ENCODE results near the gene RTN4RL1. TPM values are rescaled to one million over a fixed set of nuclear protein-coding genes. Genes with fewer than 3 reads are reported as not detected.

RTN4RL1 gene
- total RNA-seq, 1 donor from 2014 or later: not detected

DNA sequence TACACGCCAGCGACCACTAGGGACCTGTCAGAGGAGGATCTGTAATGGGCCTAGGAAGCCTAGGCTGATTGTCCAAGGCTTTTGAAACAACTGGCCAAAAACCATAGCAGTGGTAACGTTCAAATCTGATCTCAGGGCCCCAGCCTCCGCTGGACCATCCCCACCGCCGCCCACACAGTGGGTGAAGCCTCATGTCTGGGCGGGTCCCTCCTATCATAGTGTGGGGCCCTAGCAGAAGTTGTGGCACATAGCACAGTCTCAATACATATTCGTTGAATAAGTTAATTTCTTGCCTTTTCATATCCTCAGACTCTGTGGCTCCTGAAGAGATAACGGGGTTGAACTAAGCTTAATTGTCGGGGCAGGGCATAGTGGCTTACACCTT is 5.6 kb upstream of the RTN4RL1 start:
- peaks cover 37% of the 10 kb centered on the region for H3K4me1 Mint-ChIP-seq
- peak overlapping the region; percentile 83 for H3K27ac Mint-ChIP-seq
- H3K27me3 Mint-ChIP-seq: peaks cover 22% of the 10 kb centered on the region
- ATAC-seq (ENCODE audit: low read depth): peak; percentile 6
- peaks cover 23% of the 10 kb centered on the region for H3K36me3 Mint-ChIP-seq (ENCODE audit: low read depth)
- H3K4me3 Mint-ChIP-seq: peak overlapping the region; percentile 96
- no peaks in the 10 kb centered on the region for H3K9me3 Mint-ChIP-seq
- intact Hi-C loops (cut with micrococcal nuclease): loop anchor here (1.0 to 10.0 kb wide), 4 partner anchors 11 to 386 kb away; partner anchors contain the start of genes MNT, RILP and SCARF1
- ChIA-PET POLR2A (interaction anchor here (0.6 to 1.3 kb wide), 3 partner anchors 20 to 758 kb away, joined by 3 to 5 read pairs (median 4); partner anchors contain the start of gene HIC1), CTCF (interaction anchor here (1.0 to 1.3 kb wide), 2 partner anchors 24 to 214 kb away, joined by 3 read pairs; partner anchors contain the start of gene HIC1)
- peak; percentile 42 for TF ChIP-seq CTCF (IDR thresholded peaks at IDR 0.05)
- peak; percentile 35 for DNase-seq

DNA sequence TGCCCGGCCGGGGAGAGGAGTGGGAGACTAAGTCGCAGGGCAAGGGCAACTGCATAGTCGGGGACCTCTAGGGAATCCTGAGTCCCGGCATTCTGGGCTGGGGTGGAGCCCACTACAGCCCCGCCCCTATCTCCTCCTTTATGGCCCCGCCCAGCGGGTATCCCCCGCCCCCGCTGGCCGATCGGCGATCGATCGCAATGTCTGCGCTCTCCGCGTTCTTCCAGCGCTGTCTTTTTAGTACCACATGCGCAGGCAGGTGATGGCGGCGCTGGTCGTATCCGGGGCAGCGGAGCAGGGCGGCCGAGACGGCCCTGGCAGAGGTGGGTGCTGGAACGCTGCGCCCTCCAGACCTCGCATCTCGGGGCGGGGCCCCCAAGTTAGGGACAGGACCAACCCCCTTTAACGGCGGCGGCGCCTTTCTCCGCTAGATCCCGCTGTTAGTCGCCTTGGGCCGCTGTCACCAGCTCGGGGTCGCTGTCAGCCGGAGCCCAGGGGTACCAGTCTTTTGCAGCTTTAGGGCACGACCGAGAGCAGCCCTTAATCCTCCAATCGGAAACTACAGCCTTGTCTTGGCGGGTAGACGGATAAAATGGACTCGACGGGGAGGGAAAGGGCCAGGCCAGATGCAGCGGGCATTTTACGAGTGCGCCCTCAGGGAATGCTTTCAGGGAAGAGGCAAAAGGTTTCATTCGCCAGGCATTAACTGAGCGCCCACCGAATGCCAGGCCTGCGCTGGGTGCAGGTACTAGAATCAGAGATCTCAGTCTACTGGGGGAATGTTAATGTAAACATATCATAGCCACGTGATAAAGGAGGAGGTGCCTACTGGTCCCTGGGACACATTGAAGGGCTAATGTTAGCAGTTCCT is 5.0 kb upstream of the RTN4RL1 start, which contains the start of gene DPH1:
Gene DPH1 (plus strand): TSS at position 243 of the 868 bp plus-strand sequence. CDS start 17 bp downstream, at position 260.
- ChIA-PET CTCF (interaction anchor here (1.0 to 1.3 kb wide), 2 partner anchors 25 to 215 kb away, joined by 3 read pairs; partner anchors contain the start of gene HIC1), POLR2A (interaction anchor here (0.6 to 1.7 kb wide), 7 partner anchors 20 to 757 kb away, joined by 3 to 7 read pairs (median 4); partner anchors contain the start of gene HIC1)
- Mint-ChIP-seq H3K4me3 (peak within 1 kb of the TSS; percentile 96), H3K4me1 (peaks cover 40% of the 10 kb centered on the region), H3K36me3 (ENCODE audit: low read depth) (peaks cover 22% of the 10 kb centered on the region), H3K9me3 (no peaks in the 10 kb centered on the region), H3K27me3 (peaks cover 25% of the 10 kb centered on the region), H3K27ac (peak within 1 kb of the TSS; percentile 83)
- ATAC-seq (ENCODE audit: low read depth) (peak; percentile 78), DNase-seq (peak; percentile 80)
- TF ChIP-seq CTCF (IDR thresholded peaks at IDR 0.05): no peak
- intact Hi-C loops (cut with micrococcal nuclease): loop anchor here (1.0 to 10.0 kb wide), 5 partner anchors 11 to 385 kb away; partner anchors contain the start of genes MNT, RILP and SCARF1

GRCh38 chr17:2028737-2029136 is 3.6 kb upstream of the RTN4RL1 start:
- intact Hi-C loops (cut with micrococcal nuclease): loop anchor here (5.0 kb wide), 1 partner anchor 121 kb away; no protein-coding TSS in a partner anchor
- Mint-ChIP-seq H3K4me1 (peaks cover 35% of the 10 kb centered on the region), H3K27ac (no peak overlapping the region), H3K9me3 (no peaks in the 10 kb centered on the region), H3K36me3 (ENCODE audit: low read depth) (peaks cover 17% of the 10 kb centered on the region), H3K4me3 (peak overlapping the region; percentile 35), H3K27me3 (peaks cover 27% of the 10 kb centered on the region)
- no peak for ATAC-seq (ENCODE audit: low read depth)
- CTCF ChIA-PET: no interaction called here
- no peak for DNase-seq
- no peak for TF ChIP-seq CTCF (IDR thresholded peaks at IDR 0.05)
- POLR2A ChIA-PET: interaction anchor here (0.5 to 1.7 kb wide), 2 partner anchors 312 to 641 kb away, joined by 4 to 6 read pairs; no protein-coding TSS in a partner anchor

GRCh38 chr17:2028234-2028614 is 3.1 kb upstream of the RTN4RL1 start:
- CTCF ChIA-PET: no interaction called here
- no peak overlapping the region for H3K4me3 Mint-ChIP-seq
- intact Hi-C loops (cut with micrococcal nuclease): loop anchor here (5.0 kb wide), 1 partner anchor 121 kb away; no protein-coding TSS in a partner anchor
- H3K9me3 Mint-ChIP-seq: no peaks in the 10 kb centered on the region
- peaks cover 29% of the 10 kb centered on the region for H3K27me3 Mint-ChIP-seq
- H3K27ac Mint-ChIP-seq: no peak overlapping the region
- H3K36me3 Mint-ChIP-seq (ENCODE audit: low read depth): peaks cover 14% of the 10 kb centered on the region
- POLR2A ChIA-PET: interaction anchor here (0.5 kb wide), 1 partner anchor 640 kb away, joined by 6 read pairs; no protein-coding TSS in a partner anchor
- ATAC-seq (ENCODE audit: low read depth): no peak
- H3K4me1 Mint-ChIP-seq: peaks cover 36% of the 10 kb centered on the region
- no peak for TF ChIP-seq CTCF (IDR thresholded peaks at IDR 0.05)
- DNase-seq: no peak

Data from activated B cell treated with CpG ODN at 0.5 μM for 24 hours (primary cell).